H1 (cell line): ENCODE results near the gene MORC1. TPM values are rescaled to one million over a fixed set of nuclear protein-coding genes. Genes with fewer than 3 reads are reported as not detected.

Experiments
- CTCF ChIA-PET: fragments of 300-600 bp; sonication (Branson Sonifier 250); formaldehyde crosslinking; loops from one replicate; lab custom pipeline; 2021; ENCODE audit not compliant: partially characterized antibody; lab: Charles Lee
- POLR2A ChIA-PET: fragments of 300-600 bp; sonication (Branson Sonifier 250); formaldehyde crosslinking; loops from one replicate; lab custom pipeline; 2021; ENCODE audit warnings: inconsistent platforms; ENCODE audit not compliant: partially characterized antibody; lab: Charles Lee
- DNase-seq, 2 experiments: peaks; one replicate each; pipeline versions ENCODE4 v3.0.0 to v3.0.0-alpha.2; 2010 to 2022; ENCODE audit warnings: low spot score in 2 of 2, low read depth in 1 of 2, mixed read lengths in 1 of 2
- FAIRE-seq: peaks from 2 replicates; lab custom pipeline; 2011; peaks lifted over from hg19 to GRCh38; lab: Jason Lieb, UNC
- H2AFZ ChIP-seq: 2 replicates; pipeline ENCODE4 v1.8.1; 2012; ENCODE audit warnings: low read length, inconsistent platforms
- H2AK5ac ChIP-seq: 2 replicates; pipeline ENCODE4 v1.6.1; 2013; ENCODE audit warnings: low read depth, low read length
- H2BK120ac ChIP-seq: replicated peaks from 2 replicates; pipeline ENCODE3; 2013; ENCODE audit warnings: low read depth, low read length, inconsistent platforms
- H2BK12ac ChIP-seq: 2 replicates; pipeline ENCODE4 v1.6.1; 2013; ENCODE audit warnings: low read depth, low read length
- H2BK15ac ChIP-seq: 2 replicates; pipeline ENCODE4 v1.6.1; 2013; ENCODE audit warnings: low read length
- H2BK20ac ChIP-seq: 2 replicates; pipeline ENCODE4 v1.6.1; 2013; ENCODE audit warnings: low read length
- H2BK5ac ChIP-seq: 2 replicates; pipeline ENCODE4 v1.6.1; 2013; ENCODE audit warnings: low read depth, low read length
- H3K14ac ChIP-seq: 2 replicates; pipeline ENCODE4 v1.6.1; 2013; ENCODE audit warnings: inconsistent platforms; ENCODE audit not compliant: insufficient read length
- H3K18ac ChIP-seq: 2 replicates; pipeline ENCODE4 v1.6.1; 2013; ENCODE audit warnings: low read length; ENCODE audit errors: extremely low read depth
- H3K23ac ChIP-seq: 2 replicates; pipeline ENCODE4 v1.6.1; 2013; ENCODE audit warnings: inconsistent platforms; ENCODE audit not compliant: insufficient read length
- H3K23me2 ChIP-seq: 2 replicates; pipeline ENCODE4 v1.6.1; 2013; ENCODE audit warnings: low read depth, low read length
- H3K27ac ChIP-seq: 2 replicates; pipeline ENCODE4 v1.6.1; 2011; ENCODE audit warnings: low read depth, low read length, inconsistent platforms
- H3K27me3 ChIP-seq, 4 experiments: replicated peaks in 1 of 4; 1 replicate in 1 of 4; 2 replicates in 3 of 4; pipeline versions ENCODE4 v1.6.1 to v1.8.1; 2011 to 2013; ENCODE audit warnings: low read length in 3 of 4, mild to moderate bottlenecking in 3 of 4, inconsistent platforms in 2 of 4, mixed read lengths in 2 of 4, moderate library complexity in 1 of 4; ENCODE audit not compliant: control insufficient read depth in 3 of 4, insufficient read depth in 3 of 4; ENCODE audit errors: extremely low read depth in 1 of 4
- H3K36me3 ChIP-seq, 4 experiments: 2 replicates each; pipeline versions ENCODE4 v1.6.1 to v1.8.1; 2011 to 2013; ENCODE audit warnings: mild to moderate bottlenecking in 4 of 4, low read length in 3 of 4, moderate library complexity in 2 of 4, control low read depth in 1 of 4, inconsistent platforms in 1 of 4; ENCODE audit not compliant: insufficient read depth in 4 of 4, control insufficient read depth in 2 of 4
- H3K4ac ChIP-seq: replicated peaks from 2 replicates; pipeline ENCODE3; 2013; ENCODE audit warnings: low read length, low read depth, mixed read lengths, inconsistent platforms; ENCODE audit not compliant: insufficient read length
- H3K4me1 ChIP-seq, 4 experiments: replicated peaks in 1 of 4; 1 replicate in 1 of 4; 2 replicates in 3 of 4; pipeline versions ENCODE4 v1.6.1 to v1.8.1; 2011 to 2013; ENCODE audit warnings: low read length in 3 of 4, inconsistent platforms in 2 of 4, mixed read lengths in 1 of 4; ENCODE audit not compliant: insufficient read depth in 4 of 4, control insufficient read depth in 3 of 4
- H3K4me2 ChIP-seq, 2 experiments: 2 replicates each; pipeline versions ENCODE4 v1.6.1 to v1.8.1; 2011 to 2013; ENCODE audit warnings: low read depth in 2 of 2, low read length in 2 of 2, control low read depth in 1 of 2, inconsistent platforms in 1 of 2, mild to moderate bottlenecking in 1 of 2; ENCODE audit not compliant: insufficient read depth in 1 of 2
- H3K4me3 ChIP-seq, 4 experiments: fragments of 200-600, 300-600 bp in 1 of 4; sonication (generic), shearing (Covaris generic), sonication (Bioruptor Twin) in 1 of 4; 2 replicates each; pipeline versions ENCODE4 v1.5.1 to v1.8.1; 2011 to 2016; ENCODE audit warnings: low read length in 4 of 4, low read depth in 3 of 4, control low read depth in 2 of 4, inconsistent platforms in 2 of 4, mild to moderate bottlenecking in 2 of 4, mixed read lengths in 1 of 4, moderate library complexity in 1 of 4; ENCODE audit not compliant: insufficient read depth in 2 of 4; ENCODE audit errors: extremely low read depth in 1 of 4
- H3K56ac ChIP-seq: replicated peaks from 2 replicates; pipeline ENCODE3; 2013; ENCODE audit warnings: low read depth, mild to moderate bottlenecking, mixed read lengths, low read length, inconsistent platforms; ENCODE audit not compliant: insufficient read length
- H3K79me1 ChIP-seq: 2 replicates; pipeline ENCODE4 v1.6.1; 2013; ENCODE audit warnings: low read depth, low read length, control low read depth
- H3K79me2 ChIP-seq, 2 experiments: 2 replicates each; pipeline versions ENCODE4 v1.6.1 to v1.8.1; 2012 to 2013; ENCODE audit warnings: low read length in 2 of 2, mild to moderate bottlenecking in 2 of 2, inconsistent platforms in 1 of 2; ENCODE audit not compliant: insufficient read depth in 2 of 2, control insufficient read depth in 1 of 2
- H3K9ac ChIP-seq, 4 experiments: replicated peaks in 1 of 4; 1 replicate in 1 of 4; 2 replicates in 3 of 4; pipeline versions ENCODE4 v1.6.1 to v1.8.1; 2011 to 2013; ENCODE audit warnings: low read depth in 3 of 4, low read length in 3 of 4, control low read depth in 2 of 4, mild to moderate bottlenecking in 2 of 4, moderate library complexity in 2 of 4, inconsistent platforms in 1 of 4; ENCODE audit errors: extremely low read depth in 1 of 4
- H3K9me3 ChIP-seq, 2 experiments: 2 replicates each; pipeline versions ENCODE4 v1.6.1 to v1.8.1; 2012 to 2013; ENCODE audit warnings: mild to moderate bottlenecking in 2 of 2, moderate library complexity in 2 of 2, control low read depth in 1 of 2, inconsistent platforms in 1 of 2, low read depth in 1 of 2, low read length in 1 of 2, mixed read lengths in 1 of 2; ENCODE audit not compliant: insufficient read depth in 2 of 2
- H4K20me1 ChIP-seq, 2 experiments: replicated peaks in 1 of 2; 2 replicates each; pipeline versions ENCODE3 to v1.8.1; 2011 to 2013; ENCODE audit warnings: inconsistent platforms in 2 of 2, low read length in 2 of 2, mild to moderate bottlenecking in 1 of 2; ENCODE audit not compliant: insufficient read depth in 2 of 2, control insufficient read depth in 1 of 2
- H4K5ac ChIP-seq: 2 replicates; pipeline ENCODE4 v1.6.1; 2013; ENCODE audit warnings: low read length, low read depth, mixed read lengths, inconsistent platforms; ENCODE audit not compliant: insufficient read length
- H4K8ac ChIP-seq: 2 replicates; pipeline ENCODE4 v1.8.0; 2013; ENCODE audit warnings: mild to moderate bottlenecking, moderate library complexity, low read length, inconsistent platforms; ENCODE audit not compliant: insufficient read depth; ENCODE audit errors: extremely low read depth
- H4K91ac ChIP-seq: replicated peaks from 2 replicates; pipeline ENCODE3; 2013; ENCODE audit warnings: low read length, mixed read lengths, inconsistent platforms; ENCODE audit not compliant: insufficient read length
- BACH1 ChIP-seq: IDR thresholded peaks from 2 replicates; pipeline ENCODE4 v1.6.1; 2012; ENCODE audit warnings: low read length, improper control_type of control experiment
- GABPA ChIP-seq: IDR thresholded peaks from 2 replicates; pipeline ENCODE4 v1.6.1; 2011; ENCODE audit warnings: mild to moderate bottlenecking, low read length, moderate library complexity, borderline replicate concordance; ENCODE audit not compliant: insufficient read depth
- JUN ChIP-seq: IDR thresholded peaks from 2 replicates; pipeline ENCODE4 v1.6.1; 2011; ENCODE audit warnings: low read depth, mild to moderate bottlenecking, improper control_type of control experiment, low read length
- SAP30 ChIP-seq: fragments of 300-600 bp; sonication (generic); IDR thresholded peaks from 2 replicates; pipeline ENCODE4 v1.7.1; 2012; ENCODE audit warnings: low read length, moderate library complexity, mild to moderate bottlenecking, inconsistent platforms; ENCODE audit not compliant: insufficient read depth, insufficient replicate concordance
- SIRT6 ChIP-seq: IDR thresholded peaks from one replicate; pipeline ENCODE4 v1.7.1; 2012; ENCODE audit warnings: low read length, inconsistent platforms
- ZNF274 ChIP-seq: IDR thresholded peaks from 2 replicates; pipeline ENCODE4 v1.7.0; 2012; ENCODE audit warnings: low read length, borderline replicate concordance; ENCODE audit errors: extremely low read depth
- WGBS, 2 experiments: shearing (Covaris generic) in 1 of 2; methylation state at CpG; one replicate each; pipeline versions ENCODE4 v1.1.6 to v1.1.7; 2013 to 2015; ENCODE audit warnings: low lambda C conversion rate in 2 of 2, mixed read lengths in 2 of 2, inconsistent platforms in 1 of 2, low coverage in 1 of 2, missing lambda C conversion rate in 1 of 2; ENCODE audit not compliant: insufficient replicate concordance in 2 of 2, insufficient coverage in 1 of 2, insufficient read length in 1 of 2; ENCODE audit errors: extremely low coverage in 1 of 2, missing lambda C conversion rate in 1 of 2; 5-methylcytosine and 5-hydroxymethylcytosine counted together
- polyA plus RNA-seq, 7 experiments: library from polyadenylated mRNA; depleted of rRNA in 3 of 7; stranded (reverse) in 5 of 7; unstranded in 2 of 7; fragments of >200 nt in 5 of 7; fragments of 200-250 nt in 2 of 7; gene quantifications; 1 replicate in 5 of 7; 2 replicates in 1 of 7; 4 replicates in 1 of 7; pipeline versions ENCODE4 v1.2.1 to v1.2.3, GENCODE V29; 2011 to 2013; ENCODE audit warnings: missing spikeins in 2 of 7, mixed read lengths in 2 of 7
- total RNA-seq: library from RNA; stranded (reverse); fragmentation: NEBNext Ultra II Directional; extraction: Animal tissue kit (Norgen Biotek cat#: 25700); gene quantifications from 2 replicates; pipeline ENCODE4 v1.2.1, GENCODE V29; 2021
- TF ChIP-seq, protein P1 (sequence below): IDR thresholded peaks from 2 replicates; pipeline ENCODE4 v1.6.1; 2012; ENCODE audit warnings: inconsistent platforms

MORC1 gene
- total and polyA plus RNA-seq, 2 of the 8 experiments (the other 6 are each of a cell fraction or from before 2014, with no cell fraction given), result not detected

- WGBS, 2 experiments, result 82% methylated on average over 5 of the region's 5 CpGs; no CpG with 5 or more reads in 1 of the 2 experiments
- no peaks in the 10 kb centered on the region for H3K79me1 ChIP-seq
Observed at GRCh38 chr3:108909799-108910198, 208.1 kb downstream of the MORC1 start.

More at GRCh38 chr3:108909799-108910198, 208.1 kb downstream of the MORC1 start:
- no peak for DNase-seq
- Histone ChIP-seq H3K23ac (no peak overlapping the region), H3K18ac (no peak overlapping the region), H2BK12ac (no peak overlapping the region), H4K5ac (no peak overlapping the region), H3K23me2 (no peaks in the 10 kb centered on the region), H3K14ac (no peak overlapping the region), H3K27me3 (no peaks in the 10 kb centered on the region), H2BK20ac (no peak overlapping the region), H3K4me1 (no peaks in the 10 kb centered on the region), H3K36me3 (no peaks in the 10 kb centered on the region), H3K4ac (no peak overlapping the region), H3K4me2 (no peak overlapping the region), H2BK15ac (no peak overlapping the region), H2BK5ac (no peak overlapping the region), H3K4me3 (no peak overlapping the region), H4K20me1 (no peaks in the 10 kb centered on the region), H2AK5ac (no peak overlapping the region), H3K27ac (no peak overlapping the region), H3K56ac (no peak overlapping the region), H3K9me3 (no peaks in the 10 kb centered on the region), H2AFZ (no peak overlapping the region), H2BK120ac (no peak overlapping the region), H4K8ac (no peak overlapping the region)
- FAIRE-seq, result no peak
- POLR2A ChIA-PET, result no interaction called here
- CTCF ChIA-PET, result no interaction called here
- TF ChIP-seq GABPA (no peak), BACH1 (no peak), ZNF274 (no peak), SIRT6 (no peak), SAP30 (no peak), JUN (no peak)
- TF ChIP-seq, protein P1, sequence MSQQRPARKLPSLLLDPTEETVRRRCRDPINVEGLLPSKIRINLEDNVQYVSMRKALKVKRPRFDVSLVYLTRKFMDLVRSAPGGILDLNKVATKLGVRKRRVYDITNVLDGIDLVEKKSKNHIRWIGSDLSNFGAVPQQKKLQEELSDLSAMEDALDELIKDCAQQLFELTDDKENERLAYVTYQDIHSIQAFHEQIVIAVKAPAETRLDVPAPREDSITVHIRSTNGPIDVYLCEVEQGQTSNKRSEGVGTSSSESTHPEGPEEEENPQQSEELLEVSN, result no peak
- TF ChIP-seq, all 59 proteins: peak for 0
- H3K9ac ChIP-seq, result no peak overlapping the region
- H3K79me2 ChIP-seq, result no peaks in the 10 kb centered on the region
- no peak overlapping the region for H4K91ac ChIP-seq
